Spleen (tissue), 11 donors: ENCODE results near the gene TEX35. TPM values are rescaled to one million over a fixed set of nuclear protein-coding genes. Genes with fewer than 3 reads are reported as not detected.

ENCODE experiments used
- DNase-seq: peaks from one replicate; pipeline ENCODE4 v3.0.0-alpha.2; 2020
- H3K27ac ChIP-seq, 8 donors: fragments of 200-600 bp; sonication (generic) in 7 of 8; 1 replicate in 4 of 8; 2 replicates in 4 of 8; pipeline versions ENCODE4 v1.5.0 to v1.8.0; 2016 to 2021; ENCODE audit warnings: inconsistent platforms in 4 of 8, mild to moderate bottlenecking in 4 of 8, moderate library complexity in 1 of 8
- H3K27me3 ChIP-seq, 7 donors: fragments of 200-600 bp; sonication (generic) in 6 of 7; replicated peaks in 1 of 7; 1 replicate in 4 of 7; 2 replicates in 3 of 7; pipeline versions ENCODE4 v1.5.0 to v1.8.0; 2016 to 2021; ENCODE audit warnings: inconsistent platforms in 3 of 7, mild to moderate bottlenecking in 1 of 7
- H3K36me3 ChIP-seq, 6 donors: fragments of 200-600 bp; sonication (generic) in 5 of 6; 1 replicate in 4 of 6; 2 replicates in 2 of 6; pipeline versions ENCODE4 v1.5.0 to v1.8.0; 2016 to 2021; ENCODE audit warnings: inconsistent platforms in 2 of 6
- H3K4me1 ChIP-seq, 6 donors: fragments of 200-600 bp; sonication (generic) in 5 of 6; 1 replicate in 3 of 6; 2 replicates in 3 of 6; pipeline versions ENCODE4 v1.5.0 to v1.8.0; 2016 to 2021; ENCODE audit warnings: inconsistent platforms in 3 of 6
- H3K4me3 ChIP-seq, 8 donors: fragments of 200-600 bp; sonication (generic) in 7 of 8; 1 replicate in 4 of 8; 2 replicates in 4 of 8; pipeline versions ENCODE4 v1.5.0 to v1.8.0; 2016 to 2021; ENCODE audit warnings: inconsistent platforms in 4 of 8, mild to moderate bottlenecking in 4 of 8, moderate library complexity in 2 of 8
- H3K9me3 ChIP-seq, 8 donors: fragments of 200-600 bp; sonication (generic) in 7 of 8; 1 replicate in 4 of 8; 2 replicates in 4 of 8; pipeline versions ENCODE4 v1.5.0 to v1.8.0; 2016 to 2021; ENCODE audit warnings: inconsistent platforms in 4 of 8
- POLR2A ChIP-seq, 3 donors: fragments of 450-650 bp; IDR thresholded peaks; one replicate each; pipeline ENCODE4 v1.5.1; 2017; ENCODE audit warnings: antibody characterized with exemption in 3 of 3, mild to moderate bottlenecking in 1 of 3
- POLR2AphosphoS5 ChIP-seq, 3 donors: sonication (generic); formaldehyde crosslinking; IDR thresholded peaks; one replicate each; pipeline ENCODE4 v1.5.1; 2017; ENCODE audit warnings: antibody characterized with exemption in 3 of 3
- WGBS, 5 donors: extraction: QIAGEN DNeasy Blood & Tissue Kit in 3 of 5; methylation state at CpG; one replicate each; pipeline versions ENCODE4 v1.1.5 to v1.1.7; 2013 to 2018; 5-methylcytosine and 5-hydroxymethylcytosine counted together
- intact Hi-C: fragments of 100-400 bp; cut with DNase I; formaldehyde crosslinking; loops from one replicate; pipeline ENCODE4 v1.15.0; 2023; ENCODE audit warnings: low total_unique reads
- polyA plus RNA-seq, 3 donors: library from polyadenylated mRNA; stranded (reverse); fragments of 200-250 nt; gene quantifications; one replicate each; pipeline ENCODE4 v1.2.1, GENCODE V29; 2013
- total RNA-seq, 7 donors: library from RNA; depleted of rRNA in 3 of 7; stranded (reverse); fragments of >200 nt in 3 of 7; fragmentation: NEBNext Ultra II Directional in 4 of 7; extraction: Animal tissue kit (Norgen Biotek cat#: 25700) in 4 of 7; gene quantifications; one replicate each; pipeline versions ENCODE4 v1.1.0 to v1.2.1, GENCODE V29; 2016 to 2021
- TF ChIP-seq, protein P1 (sequence below), 11 experiments: fragments of 200-600 bp in 7 of 11; fragments of 450-650 bp in 4 of 11; sonication (generic) in 4 of 11; IDR thresholded peaks in 8 of 11; conservative IDR thresholded peaks in 3 of 11; 1 replicate in 7 of 11; 2 replicates in 4 of 11; pipeline versions ENCODE4 v1.4.0 to v1.8.0; 2016 to 2021; ENCODE audit warnings: antibody characterized with exemption in 11 of 11, inconsistent platforms in 4 of 11, mild to moderate bottlenecking in 1 of 11
- donor health status: healthy with polysubstance abuse.
- donor health status: DM: no; HTN: no; CAD: no; lungs with moderate emphysema.
- donor health status: DM: no; HTN: no; CAD: no.
- donor health status: Bipolar disorder and iron deficiency.
- donor health status: healthy.
- donor health status: DM: no; HTN: no; CAD: no.
- donor health status: DM: yes; HTN: yes; CAD: no.

TEX35 gene
- total and polyA plus RNA-seq, 10 donors, result 0.09 to 0.20 (median 0.10) TPM; not detected in 7

DNA sequence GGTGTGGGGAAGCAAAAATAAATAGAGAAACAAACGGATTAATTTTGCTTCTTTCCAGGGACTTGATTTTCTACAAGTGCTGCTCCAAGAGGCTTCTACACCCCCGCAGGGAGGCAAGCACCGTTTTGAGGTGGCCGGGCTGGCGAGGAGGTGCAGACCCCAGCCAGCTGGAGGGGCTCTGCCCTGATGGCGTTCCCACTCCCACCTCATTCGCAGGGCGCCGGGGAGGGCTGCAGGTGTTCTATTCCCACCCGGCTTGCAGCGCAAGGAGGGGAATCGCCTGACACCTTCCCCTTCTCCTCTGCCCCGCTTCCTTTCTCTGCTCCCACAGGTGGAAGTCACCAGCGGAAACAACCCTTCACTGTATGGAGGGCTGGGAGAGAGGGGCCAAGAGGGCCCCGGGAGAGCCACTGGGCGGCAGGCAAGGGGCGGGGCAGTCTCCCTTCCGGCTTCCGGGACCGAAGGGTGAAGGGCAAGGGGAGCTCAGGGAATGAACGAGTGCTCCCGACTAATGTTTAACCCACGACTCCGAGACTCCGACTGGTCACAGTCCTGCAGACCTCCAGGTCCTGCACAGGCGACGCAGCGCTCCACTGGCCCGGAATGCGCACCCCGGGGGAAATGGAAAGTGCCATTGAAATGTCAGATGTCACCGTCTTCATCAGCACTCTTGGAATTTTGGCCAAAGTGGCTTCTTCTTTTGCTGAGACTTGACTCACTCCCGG lies 29.1 kb downstream of the TEX35 start:
- Histone ChIP-seq H3K36me3 (peaks cover 0 to 18% (median 3%) of the 10 kb centered on the region in 6 donors), H3K27ac (peak overlapping the region; percentile 64 to 91 (median 84)), H3K27me3 (no peaks in the 10 kb centered on the region), H3K9me3 (no peaks in the 10 kb centered on the region), H3K4me1 (peaks cover 2 to 53% (median 32%) of the 10 kb centered on the region in 6 donors), H3K4me3 (peak overlapping the region; percentile 69 to 90 (median 76))
- 3 to 5% (median 3%) methylated on average over 19 to 33 of the region's 33 CpGs for WGBS, 5 donors
- TF ChIP-seq POLR2AphosphoS5 (IDR thresholded peaks at IDR 0.05) (no peak), POLR2A (IDR thresholded peaks at IDR 0.05) (no peak)
- TF ChIP-seq, protein P1, sequence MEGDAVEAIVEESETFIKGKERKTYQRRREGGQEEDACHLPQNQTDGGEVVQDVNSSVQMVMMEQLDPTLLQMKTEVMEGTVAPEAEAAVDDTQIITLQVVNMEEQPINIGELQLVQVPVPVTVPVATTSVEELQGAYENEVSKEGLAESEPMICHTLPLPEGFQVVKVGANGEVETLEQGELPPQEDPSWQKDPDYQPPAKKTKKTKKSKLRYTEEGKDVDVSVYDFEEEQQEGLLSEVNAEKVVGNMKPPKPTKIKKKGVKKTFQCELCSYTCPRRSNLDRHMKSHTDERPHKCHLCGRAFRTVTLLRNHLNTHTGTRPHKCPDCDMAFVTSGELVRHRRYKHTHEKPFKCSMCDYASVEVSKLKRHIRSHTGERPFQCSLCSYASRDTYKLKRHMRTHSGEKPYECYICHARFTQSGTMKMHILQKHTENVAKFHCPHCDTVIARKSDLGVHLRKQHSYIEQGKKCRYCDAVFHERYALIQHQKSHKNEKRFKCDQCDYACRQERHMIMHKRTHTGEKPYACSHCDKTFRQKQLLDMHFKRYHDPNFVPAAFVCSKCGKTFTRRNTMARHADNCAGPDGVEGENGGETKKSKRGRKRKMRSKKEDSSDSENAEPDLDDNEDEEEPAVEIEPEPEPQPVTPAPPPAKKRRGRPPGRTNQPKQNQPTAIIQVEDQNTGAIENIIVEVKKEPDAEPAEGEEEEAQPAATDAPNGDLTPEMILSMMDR (IDR thresholded peaks at IDR 0.05 in 8 of 11, conservative IDR thresholded peaks at IDR 0.05 in 3 of 11), result no peak
- DNase-seq, result peak; percentile 89
- intact Hi-C loops, result loop anchor here (5.0 kb wide), 2 partner anchors 210 to 465 kb away; no protein-coding TSS in a partner anchor

DNA sequence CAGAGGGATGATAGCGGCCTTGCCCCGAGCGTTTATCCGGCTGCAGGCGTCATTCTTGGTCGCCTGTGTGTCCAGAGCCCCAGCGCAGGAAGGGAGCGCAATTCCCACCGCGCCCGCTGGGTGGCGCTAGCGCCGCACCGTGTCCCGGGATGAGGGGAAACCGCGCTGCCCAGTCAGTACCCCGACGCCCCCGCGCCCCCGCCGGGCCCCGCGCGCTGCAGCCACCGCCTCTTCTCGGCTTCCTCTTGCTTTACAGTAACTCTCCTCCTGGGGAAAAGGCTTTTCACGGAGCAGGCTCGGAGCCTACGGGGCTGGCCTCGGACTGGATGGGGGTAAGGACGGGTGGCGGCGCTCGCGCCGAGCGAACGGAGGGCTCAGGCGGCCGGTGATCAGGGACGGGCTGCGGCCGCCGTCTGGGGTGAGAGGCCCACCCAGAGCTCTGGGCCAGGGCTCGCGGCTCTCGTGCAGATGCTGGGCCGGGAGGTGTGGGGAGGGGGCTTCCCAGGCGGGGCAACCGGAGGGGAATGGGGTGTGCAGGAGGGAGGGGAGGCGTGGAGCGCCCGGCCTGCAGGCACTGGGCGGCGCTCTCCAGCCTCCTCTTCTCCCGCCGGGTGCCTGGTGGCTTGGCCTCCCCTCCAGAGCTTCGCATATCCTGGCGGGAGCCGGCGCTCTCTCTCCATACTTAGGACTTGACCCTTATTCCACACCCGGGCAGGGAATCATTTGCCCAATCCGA lies 29.8 kb downstream of the TEX35 start:
- Histone ChIP-seq H3K27ac (peak overlapping the region; percentile 64 to 91 (median 84)), H3K36me3 (peaks cover 0 to 25% (median 8%) of the 10 kb centered on the region in 6 donors), H3K27me3 (no peaks in the 10 kb centered on the region), H3K9me3 (no peaks in the 10 kb centered on the region), H3K4me1 (peaks cover 2 to 53% (median 32%) of the 10 kb centered on the region in 6 donors), H3K4me3 (peak overlapping the region; percentile 69 to 90 (median 76))
- no peak for TF ChIP-seq POLR2A (IDR thresholded peaks at IDR 0.05)
- TF ChIP-seq, protein P1 (IDR thresholded peaks at IDR 0.05 in 8 of 11, conservative IDR thresholded peaks at IDR 0.05 in 3 of 11), result peak; percentile 95 to 99 (median 98)
- peak; percentile 68 to 86 (median 76) for TF ChIP-seq POLR2AphosphoS5 (IDR thresholded peaks at IDR 0.05)
- WGBS, 5 donors, result 0 to 3% (median 1%) methylated on average over 16 to 66 of the region's 66 CpGs
- intact Hi-C loops, result loop anchor here (5.0 kb wide), 2 partner anchors 210 to 465 kb away; no protein-coding TSS in a partner anchor
- DNase-seq, result peak; percentile 97

DNA sequence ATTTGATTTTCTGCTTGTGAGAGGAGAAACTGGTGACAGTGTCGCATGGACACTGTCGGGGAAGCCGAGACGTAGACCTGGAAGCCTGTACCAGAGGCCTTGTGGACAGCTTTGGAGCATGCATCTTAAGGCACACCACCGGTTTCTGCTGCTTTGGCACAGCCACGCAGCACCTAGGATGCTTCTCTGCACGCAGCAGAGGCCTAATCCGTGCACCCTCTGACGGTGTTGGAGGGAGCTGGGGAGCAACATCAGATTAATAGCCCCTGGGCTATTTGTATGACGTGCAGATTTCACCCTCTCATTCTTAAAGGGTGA lies 30.3 kb downstream of the TEX35 start:
- TF ChIP-seq POLR2A (IDR thresholded peaks at IDR 0.05) (no peak), POLR2AphosphoS5 (IDR thresholded peaks at IDR 0.05) (no peak)
- TF ChIP-seq, protein P1 (IDR thresholded peaks at IDR 0.05 in 8 of 11, conservative IDR thresholded peaks at IDR 0.05 in 3 of 11), result no peak
- Histone ChIP-seq H3K4me3 (peak overlapping the region; percentile 69 to 90 (median 76)), H3K9me3 (no peaks in the 10 kb centered on the region), H3K27me3 (no peaks in the 10 kb centered on the region), H3K36me3 (peaks cover 0 to 30% (median 10%) of the 10 kb centered on the region in 6 donors), H3K4me1 (peaks cover 2 to 53% (median 32%) of the 10 kb centered on the region in 6 donors), H3K27ac (peak overlapping the region; percentile 64 to 91 (median 84))
- intact Hi-C loops, result loop anchor here (5.0 kb wide), 2 partner anchors 209 to 464 kb away; no protein-coding TSS in a partner anchor
- WGBS, 5 donors, result 10 to 34% (median 19%) methylated on average over 10 of the region's 10 CpGs
- no peak for DNase-seq
